GM19239 (cell line): Measurements from ENCODE around the gene SPRYD3.
"Not testable (repeated sequence)": the region's sequence is repeated elsewhere in the genome, so short reads cannot be mapped to it uniquely, and the experiment has no call there.

ENCODE experiments used
- DNase-seq: peaks from one replicate; pipeline ENCODE4 v3.0.0; 2011; ENCODE audit warnings: low spot score; ENCODE audit not compliant: insufficient read length
- FAIRE-seq: peaks from 2 replicates; lab custom pipeline; 2011; peaks lifted over from hg19 to GRCh38; lab: Jason Lieb, UNC

Gene SPRYD3, protein sequence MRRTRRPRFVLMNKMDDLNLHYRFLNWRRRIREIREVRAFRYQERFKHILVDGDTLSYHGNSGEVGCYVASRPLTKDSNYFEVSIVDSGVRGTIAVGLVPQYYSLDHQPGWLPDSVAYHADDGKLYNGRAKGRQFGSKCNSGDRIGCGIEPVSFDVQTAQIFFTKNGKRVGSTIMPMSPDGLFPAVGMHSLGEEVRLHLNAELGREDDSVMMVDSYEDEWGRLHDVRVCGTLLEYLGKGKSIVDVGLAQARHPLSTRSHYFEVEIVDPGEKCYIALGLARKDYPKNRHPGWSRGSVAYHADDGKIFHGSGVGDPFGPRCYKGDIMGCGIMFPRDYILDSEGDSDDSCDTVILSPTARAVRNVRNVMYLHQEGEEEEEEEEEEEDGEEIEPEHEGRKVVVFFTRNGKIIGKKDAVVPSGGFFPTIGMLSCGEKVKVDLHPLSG

GRCh38 chr12:53079226-53080117 is at the start of gene SPRYD3:
TSS of gene SPRYD3 (minus strand) at chr12:53079390. CDS start at chr12:53079333, 57 bp downstream.
- DNase-seq (peak; percentile 97), FAIRE-seq (peak; percentile 97)

DNA sequence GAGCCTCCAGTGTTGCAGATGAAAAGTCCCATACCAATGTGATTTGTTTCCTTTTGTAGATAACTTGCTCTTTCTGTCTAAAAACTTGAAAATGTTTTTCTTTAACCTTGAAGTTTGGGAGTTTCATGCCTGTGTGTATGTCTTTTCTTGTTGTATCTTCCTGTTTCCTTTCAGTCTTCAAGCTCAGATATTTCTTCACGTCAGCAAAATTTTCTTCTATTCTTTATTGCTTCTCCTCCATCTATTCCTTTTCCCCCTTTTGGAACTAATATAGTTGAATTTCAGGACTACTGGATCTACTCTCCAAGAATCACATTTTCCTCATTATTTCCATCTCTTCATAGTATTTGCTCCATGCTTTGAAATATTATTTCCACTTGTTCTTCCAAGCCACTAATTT is 48.0 kb upstream of the SPRYD3 start:
- FAIRE-seq (no peak), DNase-seq (no peak)

GRCh38 chr12:53124352-53124723 is 45.1 kb upstream of the SPRYD3 start:
- no peak for FAIRE-seq
- DNase-seq = no peak

GRCh38 chr12:53123578-53124351 is 44.6 kb upstream of the SPRYD3 start:
- no peak for DNase-seq
- no peak for FAIRE-seq

GRCh38 chr12:53122961-53123468 is 43.8 kb upstream of the SPRYD3 start:
- FAIRE-seq (no peak), DNase-seq (no peak)

DNA sequence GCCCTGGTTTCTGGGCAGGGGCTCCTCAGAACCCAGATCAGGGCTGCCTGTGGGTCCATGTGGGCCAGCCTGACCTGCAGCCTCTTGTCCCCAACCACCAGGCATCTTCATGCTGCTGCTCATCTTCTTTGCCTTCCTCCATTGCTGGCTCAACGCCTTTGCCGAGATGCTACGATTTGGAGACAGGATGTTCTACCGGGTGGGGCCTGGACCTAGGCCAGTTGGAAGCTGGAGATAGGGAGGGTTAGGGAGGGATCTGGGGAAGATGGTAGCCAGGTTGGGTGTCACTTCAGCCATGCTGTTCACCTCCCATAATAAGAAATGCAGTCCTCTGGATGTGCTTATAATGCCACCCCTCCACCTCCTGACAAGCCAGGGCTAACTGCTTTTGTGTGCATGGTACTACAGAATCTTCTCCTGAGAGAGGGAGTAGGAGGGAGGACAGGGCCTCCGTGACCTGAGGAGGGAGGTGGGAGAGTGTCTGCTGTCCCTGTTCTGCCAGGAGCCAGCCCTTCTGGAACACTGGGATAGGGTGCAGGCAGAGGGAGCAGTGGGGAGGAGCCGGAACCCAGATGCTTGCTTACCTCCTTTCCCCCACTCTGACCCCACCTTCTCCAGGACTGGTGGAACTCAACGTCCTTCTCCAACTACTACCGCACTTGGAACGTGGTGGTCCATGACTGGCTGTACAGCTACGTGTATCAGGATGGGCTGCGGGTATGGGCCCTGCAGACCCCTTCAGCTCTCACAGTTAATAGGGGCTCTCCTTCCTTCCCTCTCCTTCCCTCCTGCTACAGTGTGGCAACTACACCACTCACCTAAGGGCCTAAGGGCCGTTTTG is 41.7 kb upstream of the SPRYD3 start:
- DNase-seq = no peak
- no peak for FAIRE-seq

DNA sequence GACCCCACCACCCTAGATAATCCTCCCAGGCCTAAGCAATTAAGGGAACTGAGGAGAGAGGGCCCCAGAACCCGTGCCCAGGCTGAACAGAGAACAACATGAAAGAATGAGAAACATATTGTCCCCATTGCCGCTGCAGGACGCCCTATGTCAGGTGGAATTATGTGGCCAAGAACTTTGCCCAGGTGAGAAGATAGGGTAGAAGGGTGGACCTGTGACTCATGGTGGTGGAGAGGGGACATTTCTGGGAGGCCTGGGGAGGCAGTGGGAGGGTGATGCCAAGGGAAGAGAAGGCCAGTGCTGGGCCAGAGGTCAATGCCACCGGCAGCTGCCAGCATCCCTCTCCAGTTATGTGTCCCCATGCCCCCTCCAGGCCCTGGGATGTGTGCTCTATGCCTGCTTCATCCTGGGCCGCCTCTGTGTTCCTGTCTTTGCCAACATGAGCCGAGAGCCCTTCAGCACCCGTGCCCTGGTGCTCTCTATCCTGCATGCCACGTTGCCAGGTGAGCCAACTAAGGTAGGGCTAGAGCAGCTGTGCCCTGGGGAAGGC is 39.6 kb upstream of the SPRYD3 start:
- FAIRE-seq = no peak
- no peak for DNase-seq

DNA sequence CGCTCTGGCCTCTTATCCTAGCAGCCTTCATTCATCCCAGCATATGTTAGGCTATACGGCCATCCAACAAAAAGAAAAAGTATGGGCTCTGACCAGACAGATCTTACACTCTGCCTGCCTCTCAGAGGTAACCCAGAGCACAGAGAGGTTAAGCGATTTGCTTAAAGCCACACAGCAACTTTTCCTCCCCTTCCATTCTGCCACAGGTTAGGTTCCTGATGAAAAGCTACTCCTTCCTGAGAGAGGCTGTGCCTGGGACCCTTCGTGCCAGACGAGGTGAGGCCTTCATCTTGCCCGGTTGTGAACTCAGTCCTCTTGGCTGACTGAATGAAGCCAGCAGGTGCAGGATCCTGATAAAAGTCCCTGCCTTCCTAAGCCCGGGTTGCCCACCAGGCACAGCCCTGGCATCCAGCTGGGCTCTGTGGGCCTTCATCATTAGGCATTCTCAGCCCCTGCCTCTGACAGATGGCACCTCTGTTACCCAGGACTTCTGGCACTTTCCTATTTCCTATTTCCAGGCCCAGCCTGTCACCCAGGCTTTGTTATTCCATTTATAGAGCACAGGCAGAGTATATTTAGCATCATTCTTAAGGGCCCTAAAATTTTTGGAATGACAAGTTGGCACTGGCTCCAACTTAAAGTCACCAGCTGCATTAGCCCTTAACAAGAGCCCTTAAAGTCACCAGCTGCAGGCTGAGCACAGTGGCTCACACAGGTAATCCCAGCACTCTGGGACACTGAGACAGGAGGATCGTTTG is 36.9 kb upstream of the SPRYD3 start:
- DNase-seq = no peak
- FAIRE-seq = no peak

DNA sequence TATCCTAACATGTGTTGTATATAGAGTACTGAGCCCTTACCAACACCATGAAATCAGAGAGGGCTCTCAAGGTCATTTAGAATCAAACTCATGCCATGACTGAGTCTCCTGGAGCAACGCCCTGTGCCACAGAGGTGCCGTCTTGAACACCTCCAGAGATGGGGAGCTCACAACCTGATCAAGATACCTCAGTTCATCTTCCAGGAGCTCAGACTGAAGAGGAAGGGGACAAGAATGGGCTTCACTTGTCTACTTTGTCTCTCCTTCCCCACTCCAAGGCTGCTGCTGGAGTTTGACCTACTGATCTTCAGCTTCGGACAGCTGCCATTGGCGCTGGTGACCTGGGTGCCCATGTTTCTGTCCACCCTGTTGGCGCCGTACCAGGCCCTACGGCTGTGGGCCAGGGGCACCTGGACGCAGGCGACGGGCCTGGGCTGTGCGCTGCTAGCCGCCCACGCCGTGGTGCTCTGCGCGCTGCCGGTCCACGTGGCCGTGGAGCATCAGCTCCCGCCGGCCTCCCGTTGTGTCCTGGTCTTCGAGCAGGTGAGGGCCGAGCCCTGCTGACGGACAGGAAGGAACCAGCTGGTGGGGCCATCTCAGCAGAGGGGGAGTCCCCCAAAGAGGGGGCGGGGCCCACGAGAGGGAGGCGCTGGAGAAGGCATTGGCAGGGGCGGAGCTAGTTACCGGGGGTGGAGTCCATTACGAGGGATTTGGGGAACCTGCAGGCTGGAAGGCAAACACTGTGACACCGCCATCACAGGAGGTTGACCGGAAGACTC is 36.1 kb upstream of the SPRYD3 start:
- FAIRE-seq (no peak), DNase-seq (no peak)

- peak; percentile 82 for FAIRE-seq
These were observed 34.8 kb upstream of the SPRYD3 start for GRCh38 chr12:53113951-53114350.

DNA sequence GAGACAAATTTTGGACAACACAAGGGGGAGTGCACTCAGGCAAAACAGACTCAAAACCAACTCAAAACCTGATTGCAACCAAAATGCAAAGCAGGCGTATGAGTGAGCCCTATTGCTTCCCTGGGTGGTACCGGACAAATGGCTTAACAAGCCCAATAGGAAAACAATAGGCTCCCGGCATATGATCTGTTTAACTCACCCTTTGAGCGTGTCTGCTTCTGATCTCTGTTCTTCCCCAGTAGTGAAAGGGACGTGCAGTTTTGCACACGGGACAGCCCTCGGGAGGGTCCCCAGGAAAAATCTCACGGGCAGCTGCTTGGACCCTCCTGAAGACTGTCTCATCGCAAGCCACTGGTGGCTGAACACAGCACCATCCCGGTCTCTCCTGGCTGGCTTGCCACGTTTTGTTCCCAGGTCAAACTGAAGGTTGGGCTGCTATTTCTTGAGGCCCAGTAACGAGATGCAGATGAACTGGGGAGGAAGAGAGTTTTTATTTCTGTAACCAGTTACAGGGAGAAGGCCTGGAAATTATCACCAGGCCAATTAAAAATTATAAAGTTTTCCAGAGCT is 34.0 kb upstream of the SPRYD3 start:
- DNase-seq (no peak), FAIRE-seq (peak; percentile 64)

More at GRCh38 chr12:53113951-53114350, 34.8 kb upstream of the SPRYD3 start:
- DNase-seq = peak; percentile 57

DNA sequence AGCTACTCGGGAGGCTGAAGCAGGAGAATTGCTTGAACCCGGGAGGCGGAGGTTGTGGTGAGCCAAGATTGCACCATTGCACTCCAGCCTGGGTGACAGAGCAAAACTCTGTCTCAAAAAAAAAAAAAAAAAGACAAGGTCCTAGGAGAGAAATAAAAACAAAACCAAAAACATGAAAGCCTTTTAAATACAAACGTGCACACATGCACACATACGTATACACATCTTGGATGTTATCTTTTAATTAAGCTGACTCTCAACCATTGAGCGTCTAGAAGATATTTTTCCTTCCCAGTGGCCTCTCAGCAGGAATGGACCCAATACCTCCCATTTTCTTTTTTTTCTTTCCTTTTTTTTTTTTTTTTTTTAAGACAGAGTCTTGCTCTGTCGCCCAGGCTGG is 33.2 kb upstream of the SPRYD3 start:
- not testable (repeated sequence) for FAIRE-seq, DNase-seq

GRCh38 chr12:53107122-53107521 is 27.9 kb upstream of the SPRYD3 start:
- DNase-seq (no peak), FAIRE-seq (no peak)

DNA sequence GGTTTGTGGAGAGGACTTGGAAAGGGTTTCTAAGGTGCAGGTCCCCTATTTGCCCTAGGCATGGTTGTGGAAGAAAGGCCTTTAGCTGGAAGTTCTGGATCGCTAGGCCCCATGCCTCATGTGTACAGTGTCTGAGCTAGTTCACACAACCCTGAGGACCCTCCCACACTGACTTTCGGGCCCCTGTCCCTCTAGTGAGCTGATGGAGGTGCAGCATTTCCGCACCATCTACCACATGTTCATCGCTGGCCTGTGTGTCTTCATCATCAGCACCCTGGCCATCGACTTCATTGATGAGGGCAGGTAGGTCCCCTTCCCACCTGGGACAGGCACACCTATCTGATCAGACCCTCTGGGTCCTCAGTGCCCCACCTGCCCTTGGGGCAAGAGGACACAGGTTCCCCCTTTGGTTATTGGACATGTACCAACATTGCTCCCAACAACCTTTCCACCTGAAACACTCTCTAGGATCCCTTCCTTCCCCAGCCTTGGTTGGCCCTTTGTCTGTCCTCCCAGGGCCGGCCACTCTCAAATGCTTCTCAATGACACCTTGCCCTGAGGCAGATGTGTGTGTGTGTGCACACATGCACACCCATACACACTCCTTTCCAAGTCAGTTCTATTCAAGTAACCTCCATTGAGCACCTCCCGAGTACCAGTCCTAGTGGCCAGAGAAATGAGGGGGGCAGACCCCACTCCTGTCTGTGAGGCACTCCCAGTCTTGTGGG is 26.7 kb upstream of the SPRYD3 start:
- DNase-seq = no peak
- no peak for FAIRE-seq

DNA sequence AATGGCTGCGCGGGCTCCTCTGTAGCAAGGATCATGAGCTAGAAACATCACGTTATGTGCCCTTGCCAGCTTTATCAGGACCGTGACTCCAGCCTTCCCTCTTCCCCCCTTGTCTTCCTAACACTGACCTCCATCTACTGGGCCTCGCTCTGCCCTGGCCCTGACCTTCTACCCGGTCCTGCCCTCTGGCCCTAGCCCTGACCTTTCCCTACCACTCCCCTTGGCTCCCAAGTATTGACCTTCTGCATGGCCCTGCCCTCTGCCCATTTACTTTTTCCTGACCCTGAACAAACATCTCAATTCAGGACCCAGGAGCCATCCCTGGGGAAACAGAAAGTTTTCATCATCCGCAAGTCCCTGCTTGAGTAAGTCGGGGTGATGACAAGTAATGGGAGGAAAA is 26.1 kb upstream of the SPRYD3 start:
- FAIRE-seq (no peak), DNase-seq (no peak)

DNA sequence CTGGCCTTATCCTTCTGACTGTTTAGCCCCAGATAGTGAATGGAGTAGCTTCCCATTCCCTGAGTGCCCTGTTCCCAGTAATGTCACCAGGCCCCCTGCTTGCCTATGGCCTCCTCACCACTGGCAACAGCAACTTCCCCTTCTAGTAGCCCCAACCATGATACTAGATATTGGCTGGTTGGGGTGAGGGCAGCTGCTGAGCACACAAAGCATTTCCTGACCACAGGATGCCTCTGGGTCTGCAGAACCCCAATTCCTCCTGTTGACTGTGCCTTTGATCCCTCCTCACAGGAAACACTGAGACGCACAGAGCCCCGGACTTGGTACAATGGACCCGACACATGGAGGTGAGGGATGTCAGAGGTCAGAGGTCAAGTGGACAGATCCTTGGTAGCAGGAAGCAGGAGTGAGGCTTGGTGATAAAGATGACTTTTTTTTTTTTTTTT is 24.7 kb upstream of the SPRYD3 start:
- DNase-seq (no peak), FAIRE-seq (peak; percentile 61)
